ENCODE results near the gene WDR90. TPM values are rescaled to one million over a fixed set of nuclear protein-coding genes. Genes with fewer than 3 reads are reported as not detected.

Gene WDR90
- total RNA-seq, 1 experiment from 2014 or later = 57.8 TPM

DNA sequence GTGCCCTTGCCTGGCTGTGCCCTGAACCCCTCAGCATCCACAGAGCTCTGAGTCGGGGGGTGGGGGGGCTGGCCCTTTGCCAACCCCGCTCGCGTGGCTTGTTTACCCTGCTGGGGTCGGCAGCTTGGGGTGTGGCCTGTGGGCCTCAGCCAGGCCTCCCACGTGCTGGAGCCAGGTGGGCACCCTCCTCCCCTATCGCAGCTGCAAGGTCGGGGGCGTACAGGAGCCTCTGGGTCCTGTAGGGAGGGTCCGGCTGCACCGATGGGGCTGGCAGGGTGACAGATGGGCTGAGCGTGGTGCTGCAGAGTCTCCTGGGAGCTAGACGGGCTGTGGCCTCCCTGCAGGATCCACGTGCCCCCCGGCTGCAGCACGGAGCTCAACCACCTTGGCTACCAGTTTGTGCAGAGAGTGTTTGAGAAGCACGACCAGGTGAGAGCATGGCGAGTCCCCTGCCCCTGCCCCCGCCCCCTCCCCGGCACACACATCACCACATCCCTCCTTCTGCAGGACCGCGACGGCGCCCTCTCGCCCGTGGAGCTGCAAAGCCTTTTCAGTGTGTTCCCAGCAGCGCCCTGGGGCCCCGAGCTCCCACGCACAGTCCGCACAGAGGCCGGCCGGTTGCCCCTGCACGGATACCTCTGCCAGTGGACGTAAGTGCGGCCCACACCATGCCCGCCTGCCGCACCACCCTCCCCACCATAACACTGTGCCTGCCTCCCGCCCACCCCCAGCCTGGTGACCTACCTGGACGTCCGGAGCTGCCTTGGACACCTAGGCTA, 22.4 kb downstream of the WDR90 start:
- Histone ChIP-seq H3K9me3 (no peaks in the 10 kb centered on the region), H3K27me3 (replicated peaks; ENCODE audit: control insufficient read depth, insufficient read depth, low read length) (no peaks in the 10 kb centered on the region), H3K36me3 (ENCODE audit: control insufficient read depth, insufficient read depth, low read length) (peaks cover 5% of the 10 kb centered on the region), H3K4me1 (no peaks in the 10 kb centered on the region; the same call in 1 of the 2 replicates), H3K4me3 (ENCODE audit: low read depth, low read length) (no peak overlapping the region)
- intact Hi-C loops (cut with micrococcal nuclease; ENCODE audit: unreplicated experiment) = no loop called here
- BruUV-seq (replicated peaks) = no TSS peak
- DNase-seq = no peak
- Mint-ChIP-seq H3K27me3 (ENCODE audit: insufficient read depth, unreplicated experiment) (no peaks in the 10 kb centered on the region), H3K9me3 (ENCODE audit: unreplicated experiment) (no peaks in the 10 kb centered on the region), H3K4me1 (ENCODE audit: low read depth, unreplicated experiment) (no peaks in the 10 kb centered on the region), H3K36me3 (ENCODE audit: insufficient read depth, unreplicated experiment) (peaks cover 17% of the 10 kb centered on the region), H3K27ac (ENCODE audit: unreplicated experiment) (no peak overlapping the region), H3K4me3 (ENCODE audit: unreplicated experiment) (peak overlapping the region; percentile 40)
- POLR2A ChIA-PET = no interaction called here
- CTCF ChIA-PET = interaction anchor here (0.6 kb wide), 1 partner anchor 9 kb away, joined by 5 read pairs; the partner anchor contains the start of gene STUB1
- TF ChIP-seq, protein P1, sequence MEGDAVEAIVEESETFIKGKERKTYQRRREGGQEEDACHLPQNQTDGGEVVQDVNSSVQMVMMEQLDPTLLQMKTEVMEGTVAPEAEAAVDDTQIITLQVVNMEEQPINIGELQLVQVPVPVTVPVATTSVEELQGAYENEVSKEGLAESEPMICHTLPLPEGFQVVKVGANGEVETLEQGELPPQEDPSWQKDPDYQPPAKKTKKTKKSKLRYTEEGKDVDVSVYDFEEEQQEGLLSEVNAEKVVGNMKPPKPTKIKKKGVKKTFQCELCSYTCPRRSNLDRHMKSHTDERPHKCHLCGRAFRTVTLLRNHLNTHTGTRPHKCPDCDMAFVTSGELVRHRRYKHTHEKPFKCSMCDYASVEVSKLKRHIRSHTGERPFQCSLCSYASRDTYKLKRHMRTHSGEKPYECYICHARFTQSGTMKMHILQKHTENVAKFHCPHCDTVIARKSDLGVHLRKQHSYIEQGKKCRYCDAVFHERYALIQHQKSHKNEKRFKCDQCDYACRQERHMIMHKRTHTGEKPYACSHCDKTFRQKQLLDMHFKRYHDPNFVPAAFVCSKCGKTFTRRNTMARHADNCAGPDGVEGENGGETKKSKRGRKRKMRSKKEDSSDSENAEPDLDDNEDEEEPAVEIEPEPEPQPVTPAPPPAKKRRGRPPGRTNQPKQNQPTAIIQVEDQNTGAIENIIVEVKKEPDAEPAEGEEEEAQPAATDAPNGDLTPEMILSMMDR (IDR thresholded peaks at IDR 0.05; ENCODE audit: insufficient read depth in 1 of 2, low read depth in 1 of 2, low read length in 1 of 2, severe bottlenecking in 1 of 2, unreplicated experiment in 1 of 2) = no peak

- Mint-ChIP-seq H3K9me3 (ENCODE audit: unreplicated experiment) (no peaks in the 10 kb centered on the region), H3K36me3 (ENCODE audit: insufficient read depth, unreplicated experiment) (peaks cover 17% of the 10 kb centered on the region), H3K27me3 (ENCODE audit: insufficient read depth, unreplicated experiment) (no peaks in the 10 kb centered on the region), H3K4me1 (ENCODE audit: low read depth, unreplicated experiment) (no peaks in the 10 kb centered on the region), H3K4me3 (ENCODE audit: unreplicated experiment) (no peak overlapping the region), H3K27ac (ENCODE audit: unreplicated experiment) (no peak overlapping the region)
- Histone ChIP-seq H3K27me3 (replicated peaks; ENCODE audit: control insufficient read depth, insufficient read depth, low read length) (no peaks in the 10 kb centered on the region), H3K36me3 (ENCODE audit: control insufficient read depth, insufficient read depth, low read length) (peaks cover 5% of the 10 kb centered on the region), H3K4me3 (ENCODE audit: low read depth, low read length) (no peak overlapping the region), H3K4me1 (no peaks in the 10 kb centered on the region; the same call in 1 of the 2 replicates), H3K9me3 (no peaks in the 10 kb centered on the region)
- TSS peak; percentile 3 for BruUV-seq (replicated peaks)
- ChIA-PET CTCF (no interaction called here), POLR2A (no interaction called here)
- intact Hi-C loops (cut with micrococcal nuclease; ENCODE audit: unreplicated experiment) = no loop called here
- DNase-seq = no peak
- TF ChIP-seq, protein P1 (IDR thresholded peaks at IDR 0.05; ENCODE audit: insufficient read depth in 1 of 2, low read depth in 1 of 2, low read length in 1 of 2, severe bottlenecking in 1 of 2, unreplicated experiment in 1 of 2) = no peak
These were observed 23.2 kb downstream of the WDR90 start for GRCh38 chr16:672371-672770.

DNA sequence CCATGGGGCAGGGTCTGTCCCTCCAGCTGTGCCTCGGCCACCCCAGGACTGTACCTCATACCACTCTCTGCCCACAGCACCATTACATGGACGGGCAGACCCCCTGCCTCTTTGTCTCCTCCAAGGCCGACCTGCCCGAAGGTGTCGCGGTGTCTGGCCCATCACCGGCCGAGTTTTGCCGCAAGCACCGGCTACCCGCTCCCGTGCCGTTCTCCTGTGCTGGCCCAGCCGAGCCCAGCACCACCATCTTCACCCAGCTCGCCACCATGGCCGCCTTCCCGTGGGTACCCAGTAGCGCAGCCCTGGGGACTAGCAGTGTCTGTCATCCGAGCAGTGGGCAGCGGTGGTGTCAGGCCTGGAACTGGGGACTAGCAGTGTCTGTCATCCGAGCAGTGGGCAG, 23.7 kb downstream of the WDR90 start:
- intact Hi-C loops (cut with micrococcal nuclease; ENCODE audit: unreplicated experiment) = no loop called here
- H3K9me3 Mint-ChIP-seq (ENCODE audit: unreplicated experiment) = no peaks in the 10 kb centered on the region
- Histone ChIP-seq H3K4me1 (no peaks in the 10 kb centered on the region; the same call in 1 of the 2 replicates), H3K27me3 (replicated peaks; ENCODE audit: control insufficient read depth, insufficient read depth, low read length) (no peaks in the 10 kb centered on the region), H3K36me3 (ENCODE audit: control insufficient read depth, insufficient read depth, low read length) (peaks cover 5% of the 10 kb centered on the region), H3K4me3 (ENCODE audit: low read depth, low read length) (no peak overlapping the region), H3K9me3 (no peaks in the 10 kb centered on the region)
- no peak overlapping the region for H3K4me3 Mint-ChIP-seq (ENCODE audit: unreplicated experiment)
- no peaks in the 10 kb centered on the region for H3K27me3 Mint-ChIP-seq (ENCODE audit: insufficient read depth, unreplicated experiment)
- H3K4me1 Mint-ChIP-seq (ENCODE audit: low read depth, unreplicated experiment) = no peaks in the 10 kb centered on the region
- DNase-seq = no peak
- CTCF ChIA-PET = no interaction called here
- peaks cover 17% of the 10 kb centered on the region for H3K36me3 Mint-ChIP-seq (ENCODE audit: insufficient read depth, unreplicated experiment)
- H3K27ac Mint-ChIP-seq (ENCODE audit: unreplicated experiment) = no peak overlapping the region
- BruUV-seq (replicated peaks) = no TSS peak
- TF ChIP-seq, protein P1 (IDR thresholded peaks at IDR 0.05; ENCODE audit: insufficient read depth in 1 of 2, low read depth in 1 of 2, low read length in 1 of 2, severe bottlenecking in 1 of 2, unreplicated experiment in 1 of 2) = no peak
- POLR2A ChIA-PET = no interaction called here

Measured in Caco-2 (cell line).